ENCODE measurements around the gene METTL17. TPM values are rescaled to one million over a fixed set of nuclear protein-coding genes. Genes with fewer than 3 reads are reported as not detected.

Gene METTL17
- total RNA-seq, 4 donors from 2014 or later = 53.6 to 74.6 (median 68.5) TPM

DNA sequence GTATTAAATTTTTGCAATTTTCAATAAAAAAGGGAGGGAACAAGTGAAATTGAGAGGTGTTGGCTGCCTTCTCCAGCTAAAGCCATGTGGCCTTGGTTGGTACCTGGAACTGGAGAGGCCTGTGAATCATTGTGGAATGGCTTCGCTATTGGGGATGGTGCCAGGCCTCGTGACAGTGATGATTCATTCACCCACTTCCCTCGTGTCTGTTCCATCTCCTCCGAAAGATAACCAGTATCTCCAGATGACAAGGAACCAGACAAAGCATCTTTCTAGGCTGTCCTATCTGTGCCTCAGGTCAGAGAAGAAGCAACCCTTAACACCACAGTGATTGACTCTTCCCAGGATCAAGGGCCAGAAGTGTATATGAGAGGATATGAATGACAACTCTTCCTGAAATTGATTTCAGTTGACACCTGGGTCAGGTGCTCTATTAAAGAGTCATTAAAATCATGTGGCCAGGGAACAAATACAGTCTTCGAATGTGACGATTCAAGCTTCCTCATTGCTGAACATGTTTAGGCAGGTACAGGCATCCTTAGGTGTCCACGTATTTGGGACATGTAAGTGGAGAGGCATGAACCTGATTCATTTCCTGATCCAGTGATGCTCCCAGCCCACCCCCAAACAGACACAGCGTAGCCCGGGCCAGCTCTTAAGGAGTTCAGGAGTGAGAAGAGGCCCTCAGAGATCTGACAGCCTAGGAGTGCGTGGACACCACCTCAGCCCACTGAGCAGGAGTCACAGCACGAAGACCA, 52.1 kb downstream of the METTL17 start, which contains the start of gene RNASE7:
Gene RNASE7 (plus strand): TSS at position 687 of the 758 bp plus-strand sequence. CDS start 631 bp downstream, outside the sequence.
- H3K4me1 ChIP-seq = peaks cover 27 to 74% (median 36%) of the 10 kb centered on the region in 3 donors
- H3K27me3 ChIP-seq = no peaks in the 10 kb centered on the region
- TF ChIP-seq, protein P1, sequence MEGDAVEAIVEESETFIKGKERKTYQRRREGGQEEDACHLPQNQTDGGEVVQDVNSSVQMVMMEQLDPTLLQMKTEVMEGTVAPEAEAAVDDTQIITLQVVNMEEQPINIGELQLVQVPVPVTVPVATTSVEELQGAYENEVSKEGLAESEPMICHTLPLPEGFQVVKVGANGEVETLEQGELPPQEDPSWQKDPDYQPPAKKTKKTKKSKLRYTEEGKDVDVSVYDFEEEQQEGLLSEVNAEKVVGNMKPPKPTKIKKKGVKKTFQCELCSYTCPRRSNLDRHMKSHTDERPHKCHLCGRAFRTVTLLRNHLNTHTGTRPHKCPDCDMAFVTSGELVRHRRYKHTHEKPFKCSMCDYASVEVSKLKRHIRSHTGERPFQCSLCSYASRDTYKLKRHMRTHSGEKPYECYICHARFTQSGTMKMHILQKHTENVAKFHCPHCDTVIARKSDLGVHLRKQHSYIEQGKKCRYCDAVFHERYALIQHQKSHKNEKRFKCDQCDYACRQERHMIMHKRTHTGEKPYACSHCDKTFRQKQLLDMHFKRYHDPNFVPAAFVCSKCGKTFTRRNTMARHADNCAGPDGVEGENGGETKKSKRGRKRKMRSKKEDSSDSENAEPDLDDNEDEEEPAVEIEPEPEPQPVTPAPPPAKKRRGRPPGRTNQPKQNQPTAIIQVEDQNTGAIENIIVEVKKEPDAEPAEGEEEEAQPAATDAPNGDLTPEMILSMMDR (IDR thresholded peaks at IDR 0.05) = no peak
- no peak for TF ChIP-seq POLR2A (IDR thresholded peaks at IDR 0.05)
- H3K27ac ChIP-seq = peak within 1 kb of the TSS in 2 of 4 donors; percentile 49 to 68
- H3K9me3 ChIP-seq = no peaks in the 10 kb centered on the region
- intact Hi-C loops (cut with DNase I) = no loop called here
- no peak for DNase-seq
- no peak within 1 kb of the TSS for H3K4me3 ChIP-seq
- WGBS, 2 donors = 35 to 45% methylated on average over 9 to 10 of the region's 11 CpGs
- no peaks in the 10 kb centered on the region for H3K36me3 ChIP-seq

DNA sequence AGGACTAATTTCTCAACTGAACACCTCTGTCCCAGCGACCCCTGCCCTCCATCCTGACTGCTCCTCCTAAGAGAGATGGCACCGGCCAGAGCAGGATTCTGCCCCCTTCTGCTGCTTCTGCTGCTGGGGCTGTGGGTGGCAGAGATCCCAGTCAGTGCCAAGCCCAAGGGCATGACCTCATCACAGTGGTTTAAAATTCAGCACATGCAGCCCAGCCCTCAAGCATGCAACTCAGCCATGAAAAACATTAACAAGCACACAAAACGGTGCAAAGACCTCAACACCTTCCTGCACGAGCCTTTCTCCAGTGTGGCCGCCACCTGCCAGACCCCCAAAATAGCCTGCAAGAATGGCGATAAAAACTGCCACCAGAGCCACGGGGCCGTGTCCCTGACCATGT, 53.1 kb downstream of the METTL17 start:
- H3K27ac ChIP-seq = peak overlapping the region in 2 of 4 donors; percentile 49 to 68
- 42 to 61% methylated on average over 6 to 8 of the region's 8 CpGs for WGBS, 2 donors

DNA sequence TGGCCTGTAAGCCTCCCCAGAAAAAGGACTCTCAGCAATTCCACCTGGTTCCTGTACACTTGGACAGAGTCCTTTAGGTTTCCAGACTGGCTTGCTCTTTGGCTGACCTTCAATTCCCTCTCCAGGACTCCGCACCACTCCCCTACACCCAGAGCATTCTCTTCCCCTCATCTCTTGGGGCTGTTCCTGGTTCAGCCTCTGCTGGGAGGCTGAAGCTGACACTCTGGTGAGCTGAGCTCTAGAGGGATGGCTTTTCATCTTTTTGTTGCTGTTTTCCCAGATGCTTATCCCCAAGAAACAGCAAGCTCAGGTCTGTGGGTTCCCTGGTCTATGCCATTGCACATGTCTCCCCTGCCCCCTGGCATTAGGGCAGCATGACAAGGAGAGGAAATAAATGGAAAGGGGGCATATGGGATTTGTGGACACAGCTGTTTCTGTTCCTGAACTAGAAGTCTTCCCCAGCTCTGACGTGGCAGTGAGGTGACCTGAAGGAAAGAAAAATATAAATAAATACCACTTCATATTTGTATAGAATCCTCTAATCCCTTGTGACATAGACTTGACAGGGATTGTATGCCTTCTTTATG, 53.7 kb downstream of the METTL17 start:
- intact Hi-C loops (cut with DNase I) = no loop called here
- H3K4me1 ChIP-seq = peaks cover 20 to 62% (median 32%) of the 10 kb centered on the region in 3 donors
- no peaks in the 10 kb centered on the region for H3K36me3 ChIP-seq
- no peak overlapping the region for H3K4me3 ChIP-seq
- H3K27me3 ChIP-seq = no peaks in the 10 kb centered on the region
- no peaks in the 10 kb centered on the region for H3K9me3 ChIP-seq
- 21 to 37% methylated on average over 2 of the region's 2 CpGs for WGBS, 2 donors
- no peak for DNase-seq
- peak overlapping the region in 2 of 4 donors; percentile 19 to 68 for H3K27ac ChIP-seq
- TF ChIP-seq POLR2A (IDR thresholded peaks at IDR 0.05) = no peak
- TF ChIP-seq, protein P1 (IDR thresholded peaks at IDR 0.05) = no peak

More for the DNA sequence above, 53.1 kb downstream of the METTL17 start:
- Histone ChIP-seq H3K36me3 (no peaks in the 10 kb centered on the region), H3K4me1 (peaks cover 26 to 67% (median 36%) of the 10 kb centered on the region in 3 donors), H3K4me3 (no peak overlapping the region), H3K9me3 (no peaks in the 10 kb centered on the region), H3K27me3 (no peaks in the 10 kb centered on the region)
- intact Hi-C loops (cut with DNase I) = no loop called here
- no peak for TF ChIP-seq POLR2A (IDR thresholded peaks at IDR 0.05)
- TF ChIP-seq, protein P1 (IDR thresholded peaks at IDR 0.05) = no peak
- no peak for DNase-seq

GRCh38 chr14:21043974-21044618, 54.3 kb downstream of the METTL17 start:
- no peak for DNase-seq
- peak overlapping the region in 2 of 4 donors; percentile 19 to 68 for H3K27ac ChIP-seq
- intact Hi-C loops (cut with DNase I) = no loop called here
- H3K36me3 ChIP-seq = no peaks in the 10 kb centered on the region
- H3K27me3 ChIP-seq = no peaks in the 10 kb centered on the region
- no peak overlapping the region for H3K4me3 ChIP-seq
- no peaks in the 10 kb centered on the region for H3K9me3 ChIP-seq
- 49 to 58% methylated on average over 6 of the region's 6 CpGs for WGBS, 2 donors
- TF ChIP-seq, protein P1 (IDR thresholded peaks at IDR 0.05) = no peak
- TF ChIP-seq POLR2A (IDR thresholded peaks at IDR 0.05) = no peak
- H3K4me1 ChIP-seq = peaks cover 17 to 55% (median 26%) of the 10 kb centered on the region in 3 donors

Small RNA genes lying within 50 kb of the gene (small RNA-seq; reads per million reads assigned to genes)
- gene RN7SL189P = 0 reads per million in 4 donors

Other genes with a start within 250 kb of the METTL17 start
- gene EDDM3A, start 244.1 kb upstream of the METTL17 start, total RNA-seq = not detected
- not detected for gene EDDM3B, start 221.6 kb upstream of the METTL17 start, total RNA-seq
- 10 to 100 TPM in 2 of 4 donors, under 1 TPM in 2; 0.26 to 22.3 (median 7.1) TPM for gene RNASE6, start 208.7 kb upstream of the METTL17 start, total RNA-seq
- 100 to 1,000 TPM in 2 of 4 donors, 10 to 100 TPM in 2; 12.0 to 297 (median 61.0) TPM for gene RNASE1, start 187.1 kb upstream of the METTL17 start, total RNA-seq
- gene RNASE3, start 98.6 kb upstream of the METTL17 start, total RNA-seq = not detected
- gene RNASE2, start 34.5 kb upstream of the METTL17 start, total RNA-seq = 1 to 10 TPM in 1 of 4 donors, under 1 TPM in 2, not detected in 1; 0.44 to 1.3 (median 0.44) TPM
- 10 to 100 TPM in 3 of 4 donors, 1 to 10 TPM in 1; 8.6 to 23.2 (median 14.9) TPM for gene SLC39A2, start 9.3 kb downstream of the METTL17 start, total RNA-seq
- 100 to 1,000 TPM in 3 of 4 donors, 10 to 100 TPM in 1; 96.3 to 209 (median 142) TPM for gene NDRG2, start 35.1 kb downstream of the METTL17 start, total RNA-seq
- gene TPPP2, start 40.2 kb downstream of the METTL17 start, total RNA-seq = not detected
- gene RNASE13, start 44.8 kb downstream of the METTL17 start, total RNA-seq = not detected
- gene RNASE7, start 52.4 kb downstream of the METTL17 start, total RNA-seq = 10 to 100 TPM in 1 of 4 donors, 1 to 10 TPM in 1, under 1 TPM in 1, not detected in 1; 0.97 to 13.3 (median 1.1) TPM
- not detected for gene RNASE8, start 67.8 kb downstream of the METTL17 start, total RNA-seq
- gene ARHGEF40, start 80.3 kb downstream of the METTL17 start, total RNA-seq = 10 to 100 TPM in 1 of 4 donors, 1 to 10 TPM in 3; 1.3 to 10.3 (median 3.6) TPM
- 10 to 100 TPM; 47.1 to 68.3 (median 61.3) TPM for gene ZNF219, start 108.7 kb downstream of the METTL17 start, total RNA-seq
- 1 to 10 TPM in 1 of 4 donors, under 1 TPM in 1, not detected in 2; 0.95 to 1.5 TPM for gene TMEM253, start 111.1 kb downstream of the METTL17 start, total RNA-seq
- gene OR5AU1, start 166.1 kb downstream of the METTL17 start, total RNA-seq = not detected